T-helper 1 cell treated with Interleukin-12 subunit alpha and Interleukin-12 subunit beta and Interleukin-4 antibody, amounts not matched to agents 30 μg/mL and 1 μg/mL, for 36 hours (primary cell): ENCODE measurements around the gene DTNB.
A peak's percentile ranks its signal among the peaks of the same experiment; 100 is the strongest.

Source experiments
- H3K27ac Mint-ChIP-seq: one replicate; pipeline ENCODE4 v1.8.0; 2021; ENCODE audit warnings: mild to moderate bottlenecking, mixed read lengths
- H3K27me3 Mint-ChIP-seq: one replicate; pipeline ENCODE4 v1.8.0; 2021; ENCODE audit warnings: low read depth, mixed read lengths
- H3K36me3 Mint-ChIP-seq: one replicate; pipeline ENCODE4 v1.8.0; 2021; ENCODE audit warnings: low read depth, mixed read lengths
- H3K4me1 Mint-ChIP-seq: one replicate; pipeline ENCODE4 v1.8.0; 2021; ENCODE audit warnings: low read depth, mixed read lengths
- H3K4me3 Mint-ChIP-seq: one replicate; pipeline ENCODE4 v1.8.0; 2021; ENCODE audit warnings: mild to moderate bottlenecking, moderate library complexity, mixed read lengths
- H3K9me3 Mint-ChIP-seq: one replicate; pipeline ENCODE4 v1.8.0; 2021; ENCODE audit warnings: mixed read lengths

DTNB gene

GRCh38 chr2:25521665-25522387 is 151.6 kb downstream of the DTNB start:
- H3K36me3 Mint-ChIP-seq = no peaks in the 10 kb centered on the region
- no peaks in the 10 kb centered on the region for H3K9me3 Mint-ChIP-seq
- peaks cover 19% of the 10 kb centered on the region for H3K4me1 Mint-ChIP-seq
- H3K27ac Mint-ChIP-seq = peak overlapping the region; percentile 52
- no peaks in the 10 kb centered on the region for H3K27me3 Mint-ChIP-seq
- H3K4me3 Mint-ChIP-seq = peak overlapping the region; percentile 9

- no peaks in the 10 kb centered on the region for H3K36me3 Mint-ChIP-seq
These were observed 152.3 kb downstream of the DTNB start for GRCh38 chr2:25521126-25521525.

GRCh38 chr2:25517701-25518100 is 155.7 kb downstream of the DTNB start:
- Mint-ChIP-seq H3K27ac (no peak overlapping the region), H3K4me3 (no peak overlapping the region), H3K36me3 (peaks cover 3% of the 10 kb centered on the region), H3K9me3 (no peaks in the 10 kb centered on the region), H3K27me3 (no peaks in the 10 kb centered on the region), H3K4me1 (peaks cover 32% of the 10 kb centered on the region)

More at GRCh38 chr2:25521126-25521525, 152.3 kb downstream of the DTNB start:
- Mint-ChIP-seq H3K27ac (no peak overlapping the region), H3K4me1 (peaks cover 20% of the 10 kb centered on the region), H3K4me3 (no peak overlapping the region), H3K27me3 (no peaks in the 10 kb centered on the region), H3K9me3 (no peaks in the 10 kb centered on the region)

GRCh38 chr2:25514043-25514637 is 159.2 kb downstream of the DTNB start:
- Mint-ChIP-seq H3K4me3 (no peak overlapping the region), H3K27me3 (no peaks in the 10 kb centered on the region), H3K9me3 (no peaks in the 10 kb centered on the region), H3K27ac (peak overlapping the region; percentile 72), H3K36me3 (peaks cover 3% of the 10 kb centered on the region), H3K4me1 (peaks cover 25% of the 10 kb centered on the region)

GRCh38 chr2:25512707-25513106 is 160.7 kb downstream of the DTNB start:
- Mint-ChIP-seq H3K9me3 (no peaks in the 10 kb centered on the region), H3K27ac (no peak overlapping the region), H3K27me3 (no peaks in the 10 kb centered on the region), H3K4me3 (no peak overlapping the region), H3K4me1 (peaks cover 20% of the 10 kb centered on the region), H3K36me3 (peaks cover 3% of the 10 kb centered on the region)

- H3K4me3 Mint-ChIP-seq = no peak overlapping the region
- no peaks in the 10 kb centered on the region for H3K9me3 Mint-ChIP-seq
- peaks cover 6% of the 10 kb centered on the region for H3K27me3 Mint-ChIP-seq
- peaks cover 5% of the 10 kb centered on the region for H3K36me3 Mint-ChIP-seq
- no peak overlapping the region for H3K27ac Mint-ChIP-seq
- peaks cover 3% of the 10 kb centered on the region for H3K4me1 Mint-ChIP-seq
These were observed 167.2 kb downstream of the DTNB start for GRCh38 chr2:25506226-25506625.

- Mint-ChIP-seq H3K4me1 (peaks cover 3% of the 10 kb centered on the region), H3K9me3 (no peaks in the 10 kb centered on the region), H3K4me3 (no peak overlapping the region), H3K36me3 (peaks cover 5% of the 10 kb centered on the region), H3K27me3 (peaks cover 6% of the 10 kb centered on the region), H3K27ac (no peak overlapping the region)
These were observed 167.8 kb downstream of the DTNB start for GRCh38 chr2:25505622-25506021.

GRCh38 chr2:25505182-25505581 is 168.2 kb downstream of the DTNB start:
- Mint-ChIP-seq H3K27ac (no peak overlapping the region), H3K4me3 (no peak overlapping the region), H3K4me1 (peaks cover 3% of the 10 kb centered on the region), H3K27me3 (peaks cover 6% of the 10 kb centered on the region), H3K9me3 (no peaks in the 10 kb centered on the region), H3K36me3 (peaks cover 5% of the 10 kb centered on the region)

- Mint-ChIP-seq H3K4me3 (no peak overlapping the region), H3K27ac (no peak overlapping the region), H3K27me3 (peaks cover 6% of the 10 kb centered on the region), H3K36me3 (peaks cover 5% of the 10 kb centered on the region), H3K9me3 (no peaks in the 10 kb centered on the region), H3K4me1 (peaks cover 3% of the 10 kb centered on the region)
These were observed 169.1 kb downstream of the DTNB start for GRCh38 chr2:25504266-25504665.

- Mint-ChIP-seq H3K27me3 (peaks cover 3% of the 10 kb centered on the region), H3K9me3 (no peaks in the 10 kb centered on the region), H3K36me3 (peaks cover 1% of the 10 kb centered on the region), H3K4me1 (peaks cover 2% of the 10 kb centered on the region), H3K27ac (no peak overlapping the region), H3K4me3 (no peak overlapping the region)
These were observed 174.2 kb downstream of the DTNB start for GRCh38 chr2:25499157-25499556.

GRCh38 chr2:25497918-25498407 is 175.4 kb downstream of the DTNB start:
- no peak overlapping the region for H3K27ac Mint-ChIP-seq
- no peaks in the 10 kb centered on the region for H3K4me1 Mint-ChIP-seq
- no peaks in the 10 kb centered on the region for H3K9me3 Mint-ChIP-seq
- no peak overlapping the region for H3K4me3 Mint-ChIP-seq
- H3K27me3 Mint-ChIP-seq = no peaks in the 10 kb centered on the region
- H3K36me3 Mint-ChIP-seq = no peaks in the 10 kb centered on the region

GRCh38 chr2:25497229-25497917 is 176.0 kb downstream of the DTNB start:
- Mint-ChIP-seq H3K9me3 (no peaks in the 10 kb centered on the region), H3K36me3 (no peaks in the 10 kb centered on the region), H3K4me1 (peaks cover 2% of the 10 kb centered on the region), H3K27me3 (no peaks in the 10 kb centered on the region), H3K4me3 (no peak overlapping the region), H3K27ac (no peak overlapping the region)

GRCh38 chr2:25494616-25495015 is 178.8 kb downstream of the DTNB start:
- no peak overlapping the region for H3K27ac Mint-ChIP-seq
- no peaks in the 10 kb centered on the region for H3K27me3 Mint-ChIP-seq
- no peak overlapping the region for H3K4me3 Mint-ChIP-seq
- H3K9me3 Mint-ChIP-seq = no peaks in the 10 kb centered on the region
- peaks cover 4% of the 10 kb centered on the region for H3K4me1 Mint-ChIP-seq
- no peaks in the 10 kb centered on the region for H3K36me3 Mint-ChIP-seq

- Mint-ChIP-seq H3K27ac (no peak overlapping the region), H3K27me3 (no peaks in the 10 kb centered on the region)
These were observed 180.2 kb downstream of the DTNB start for GRCh38 chr2:25493207-25493606.

GRCh38 chr2:25492726-25493125 is 180.7 kb downstream of the DTNB start:
- no peak overlapping the region for H3K4me3 Mint-ChIP-seq
- no peak overlapping the region for H3K27ac Mint-ChIP-seq
- peaks cover 4% of the 10 kb centered on the region for H3K4me1 Mint-ChIP-seq
- H3K9me3 Mint-ChIP-seq = no peaks in the 10 kb centered on the region
- no peaks in the 10 kb centered on the region for H3K36me3 Mint-ChIP-seq
- no peaks in the 10 kb centered on the region for H3K27me3 Mint-ChIP-seq

More at GRCh38 chr2:25493207-25493606, 180.2 kb downstream of the DTNB start:
- Mint-ChIP-seq H3K36me3 (no peaks in the 10 kb centered on the region), H3K4me1 (peaks cover 4% of the 10 kb centered on the region), H3K4me3 (no peak overlapping the region), H3K9me3 (no peaks in the 10 kb centered on the region)
